Breast epithelium (tissue), 3 donors: ENCODE results near the gene DPEP1.

Source experiments
- POLR2A ChIP-seq: fragments of 450-650 bp; IDR thresholded peaks from one replicate; pipeline ENCODE4 v1.6.1; 2016; ENCODE audit warnings: antibody characterized with exemption, mild to moderate bottlenecking, moderate library complexity
- TF ChIP-seq, protein P1 (sequence below), 3 donors: fragments of 450-650 bp; IDR thresholded peaks; one replicate each; pipeline ENCODE4 v1.5.1; 2016 to 2017; ENCODE audit warnings: antibody characterized with exemption in 3 of 3, mild to moderate bottlenecking in 3 of 3, moderate library complexity in 3 of 3

DNA sequence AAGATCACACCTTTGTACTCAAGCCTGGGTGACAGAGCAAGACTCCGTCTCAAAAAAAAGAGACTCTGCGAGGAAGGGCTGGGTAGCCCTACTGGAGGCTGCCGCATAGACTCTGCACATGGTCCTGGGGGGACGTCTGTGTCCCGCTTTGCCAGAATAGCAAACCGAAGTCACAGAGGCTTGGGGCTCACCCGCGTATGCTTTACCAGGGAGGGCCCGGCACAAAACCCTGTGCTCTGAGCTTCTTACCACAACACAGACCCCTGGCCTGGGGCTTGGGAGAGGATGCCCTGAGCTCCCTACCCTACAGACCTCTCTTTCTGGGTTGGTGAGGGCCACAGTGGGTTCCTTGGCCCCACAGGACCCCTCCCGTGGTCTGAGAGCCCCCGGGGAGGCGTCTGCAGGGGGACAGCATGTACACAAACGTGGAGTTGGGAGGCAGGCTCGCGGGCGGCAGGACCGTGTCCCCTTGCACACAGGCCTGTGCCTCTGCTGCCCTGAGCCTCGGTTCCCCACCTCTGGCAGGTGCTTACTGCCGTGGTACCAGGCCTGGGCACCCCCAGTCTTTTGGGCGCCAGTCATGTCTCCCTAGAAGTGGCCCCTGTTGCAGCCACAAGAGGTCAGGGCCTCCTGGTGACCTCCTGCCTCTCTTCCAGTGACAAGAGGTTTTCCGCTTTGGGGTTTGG is 24.1 kb upstream of the DPEP1 start:
- TF ChIP-seq, protein P1, sequence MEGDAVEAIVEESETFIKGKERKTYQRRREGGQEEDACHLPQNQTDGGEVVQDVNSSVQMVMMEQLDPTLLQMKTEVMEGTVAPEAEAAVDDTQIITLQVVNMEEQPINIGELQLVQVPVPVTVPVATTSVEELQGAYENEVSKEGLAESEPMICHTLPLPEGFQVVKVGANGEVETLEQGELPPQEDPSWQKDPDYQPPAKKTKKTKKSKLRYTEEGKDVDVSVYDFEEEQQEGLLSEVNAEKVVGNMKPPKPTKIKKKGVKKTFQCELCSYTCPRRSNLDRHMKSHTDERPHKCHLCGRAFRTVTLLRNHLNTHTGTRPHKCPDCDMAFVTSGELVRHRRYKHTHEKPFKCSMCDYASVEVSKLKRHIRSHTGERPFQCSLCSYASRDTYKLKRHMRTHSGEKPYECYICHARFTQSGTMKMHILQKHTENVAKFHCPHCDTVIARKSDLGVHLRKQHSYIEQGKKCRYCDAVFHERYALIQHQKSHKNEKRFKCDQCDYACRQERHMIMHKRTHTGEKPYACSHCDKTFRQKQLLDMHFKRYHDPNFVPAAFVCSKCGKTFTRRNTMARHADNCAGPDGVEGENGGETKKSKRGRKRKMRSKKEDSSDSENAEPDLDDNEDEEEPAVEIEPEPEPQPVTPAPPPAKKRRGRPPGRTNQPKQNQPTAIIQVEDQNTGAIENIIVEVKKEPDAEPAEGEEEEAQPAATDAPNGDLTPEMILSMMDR (IDR thresholded peaks at IDR 0.05): no peak
- no peak for TF ChIP-seq POLR2A
